ENCODE data around the gene GJC3. TPM values are rescaled to one million over a fixed set of nuclear protein-coding genes. Genes with fewer than 3 reads are reported as not detected.
"Not testable (repeated sequence)": the region's sequence is repeated elsewhere in the genome, so short reads cannot be mapped to it uniquely, and the experiment has no call there.

Gene GJC3
- total RNA-seq: not detected

- Mint-ChIP-seq H3K36me3 (ENCODE audit: low read depth) (no peaks in the 10 kb centered on the region), H3K27ac (peak within 1 kb of the TSS; percentile 88), H3K4me1 (peaks cover 13% of the 10 kb centered on the region), H3K4me3 (peak within 1 kb of the TSS; percentile 77), H3K9me3 (no peaks in the 10 kb centered on the region), H3K27me3 (peaks cover 13% of the 10 kb centered on the region)
- peak; percentile 96 for ATAC-seq (replicated peaks)
These were observed at the start of gene GJC3 for GRCh38 chr7:99928994-99929729. Gene GJC3 (minus strand): TSS chr7:99929620. CDS start chr7:99929620, 0 bp downstream.

GRCh38 chr7:99976626-99977025 lies 47.2 kb upstream of the GJC3 start:
- H3K27ac Mint-ChIP-seq: no peak overlapping the region
- no peaks in the 10 kb centered on the region for H3K36me3 Mint-ChIP-seq (ENCODE audit: low read depth)
- H3K9me3 Mint-ChIP-seq: no peaks in the 10 kb centered on the region
- no peak for ATAC-seq (replicated peaks)
- no peaks in the 10 kb centered on the region for H3K4me1 Mint-ChIP-seq
- H3K4me3 Mint-ChIP-seq: no peak overlapping the region
- H3K27me3 Mint-ChIP-seq: peaks cover 23% of the 10 kb centered on the region

GRCh38 chr7:99975782-99976521 lies 46.5 kb upstream of the GJC3 start, which contains the start of gene AZGP1:
Gene AZGP1 (minus strand): TSS chr7:99976031. CDS start chr7:99976020, 11 bp downstream.
- no peak within 1 kb of the TSS for H3K27ac Mint-ChIP-seq
- ATAC-seq (replicated peaks): peak; percentile 37

GRCh38 chr7:99974681-99975080 lies 45.3 kb upstream of the GJC3 start:
- H3K9me3 Mint-ChIP-seq: no peaks in the 10 kb centered on the region
- H3K27ac Mint-ChIP-seq: no peak overlapping the region
- peaks cover 31% of the 10 kb centered on the region for H3K27me3 Mint-ChIP-seq
- H3K4me3 Mint-ChIP-seq: no peak overlapping the region
- no peaks in the 10 kb centered on the region for H3K36me3 Mint-ChIP-seq (ENCODE audit: low read depth)
- no peaks in the 10 kb centered on the region for H3K4me1 Mint-ChIP-seq
- ATAC-seq (replicated peaks): no peak

More at GRCh38 chr7:99975782-99976521, 46.5 kb upstream of the GJC3 start, which contains the start of gene AZGP1:
- H3K36me3 Mint-ChIP-seq (ENCODE audit: low read depth): no peaks in the 10 kb centered on the region
- H3K4me3 Mint-ChIP-seq: no peak within 1 kb of the TSS
- H3K27me3 Mint-ChIP-seq: peaks cover 24% of the 10 kb centered on the region
- H3K4me1 Mint-ChIP-seq: no peaks in the 10 kb centered on the region
- H3K9me3 Mint-ChIP-seq: no peaks in the 10 kb centered on the region

- not testable (repeated sequence) for H3K27ac Mint-ChIP-seq; H3K9me3 Mint-ChIP-seq; H3K4me1 Mint-ChIP-seq; ATAC-seq (replicated peaks); H3K36me3 Mint-ChIP-seq (ENCODE audit: low read depth); H3K4me3 Mint-ChIP-seq
- H3K27me3 Mint-ChIP-seq: peaks cover 31% of the 10 kb centered on the region
These were observed 44.4 kb upstream of the GJC3 start for GRCh38 chr7:99973817-99974216.

- no peak overlapping the region for H3K27ac Mint-ChIP-seq
- ATAC-seq (replicated peaks): no peak
- no peaks in the 10 kb centered on the region for H3K4me1 Mint-ChIP-seq
- H3K9me3 Mint-ChIP-seq: no peaks in the 10 kb centered on the region
- H3K4me3 Mint-ChIP-seq: no peak overlapping the region
- H3K27me3 Mint-ChIP-seq: peaks cover 41% of the 10 kb centered on the region
- no peaks in the 10 kb centered on the region for H3K36me3 Mint-ChIP-seq (ENCODE audit: low read depth)
These were observed 41.8 kb upstream of the GJC3 start for GRCh38 chr7:99971242-99971641.

GRCh38 chr7:99969813-99970212 lies 40.4 kb upstream of the GJC3 start:
- not testable (repeated sequence) for ATAC-seq (replicated peaks)

GRCh38 chr7:99969298-99969697 lies 39.9 kb upstream of the GJC3 start:
- Mint-ChIP-seq H3K27ac (no peak overlapping the region), H3K36me3 (ENCODE audit: low read depth) (no peaks in the 10 kb centered on the region), H3K4me3 (no peak overlapping the region), H3K9me3 (no peaks in the 10 kb centered on the region), H3K4me1 (no peaks in the 10 kb centered on the region), H3K27me3 (peaks cover 41% of the 10 kb centered on the region)
- no peak for ATAC-seq (replicated peaks)

More at GRCh38 chr7:99969813-99970212, 40.4 kb upstream of the GJC3 start:
- not testable (repeated sequence) for H3K4me3 Mint-ChIP-seq; H3K9me3 Mint-ChIP-seq; H3K27ac Mint-ChIP-seq; H3K4me1 Mint-ChIP-seq; H3K36me3 Mint-ChIP-seq (ENCODE audit: low read depth)
- peaks cover 36% of the 10 kb centered on the region for H3K27me3 Mint-ChIP-seq

- no peak for ATAC-seq (replicated peaks)
- H3K27ac Mint-ChIP-seq: no peak overlapping the region
- H3K9me3 Mint-ChIP-seq: no peaks in the 10 kb centered on the region
- H3K4me1 Mint-ChIP-seq: peaks cover 3% of the 10 kb centered on the region
- H3K27me3 Mint-ChIP-seq: peaks cover 51% of the 10 kb centered on the region
- H3K4me3 Mint-ChIP-seq: no peak overlapping the region
- no peaks in the 10 kb centered on the region for H3K36me3 Mint-ChIP-seq (ENCODE audit: low read depth)
These were observed 29.3 kb upstream of the GJC3 start for GRCh38 chr7:99958564-99959227.

- peaks cover 28% of the 10 kb centered on the region for H3K27me3 Mint-ChIP-seq
- H3K27ac Mint-ChIP-seq: peak overlapping the region; percentile 23
- ATAC-seq (replicated peaks): no peak
- H3K9me3 Mint-ChIP-seq: peaks cover 3% of the 10 kb centered on the region
- peaks cover 3% of the 10 kb centered on the region for H3K4me1 Mint-ChIP-seq
- H3K36me3 Mint-ChIP-seq (ENCODE audit: low read depth): no peaks in the 10 kb centered on the region
- no peak overlapping the region for H3K4me3 Mint-ChIP-seq
These were observed 25.8 kb upstream of the GJC3 start for GRCh38 chr7:99955247-99955646.

GRCh38 chr7:99954643-99955042 lies 25.2 kb upstream of the GJC3 start:
- H3K36me3 Mint-ChIP-seq (ENCODE audit: low read depth); H3K4me1 Mint-ChIP-seq; H3K4me3 Mint-ChIP-seq; ATAC-seq (replicated peaks); H3K9me3 Mint-ChIP-seq; H3K27ac Mint-ChIP-seq: not testable (repeated sequence)
- H3K27me3 Mint-ChIP-seq: peaks cover 26% of the 10 kb centered on the region

GRCh38 chr7:99953649-99954048 lies 24.2 kb upstream of the GJC3 start:
- Mint-ChIP-seq H3K27me3 (peaks cover 19% of the 10 kb centered on the region), H3K9me3 (peaks cover 3% of the 10 kb centered on the region), H3K4me1 (peaks cover 3% of the 10 kb centered on the region), H3K4me3 (no peak overlapping the region), H3K27ac (no peak overlapping the region), H3K36me3 (ENCODE audit: low read depth) (no peaks in the 10 kb centered on the region)
- ATAC-seq (replicated peaks): no peak

- not testable (repeated sequence) for H3K4me1 Mint-ChIP-seq; H3K9me3 Mint-ChIP-seq; H3K4me3 Mint-ChIP-seq; H3K36me3 Mint-ChIP-seq (ENCODE audit: low read depth); ATAC-seq (replicated peaks); H3K27ac Mint-ChIP-seq
- H3K27me3 Mint-ChIP-seq: peaks cover 23% of the 10 kb centered on the region
These were observed 23.2 kb upstream of the GJC3 start for GRCh38 chr7:99952649-99953048.

GRCh38 chr7:99950819-99951218 lies 21.4 kb upstream of the GJC3 start:
- H3K36me3 Mint-ChIP-seq (ENCODE audit: low read depth); H3K4me1 Mint-ChIP-seq; H3K4me3 Mint-ChIP-seq; H3K9me3 Mint-ChIP-seq; ATAC-seq (replicated peaks); H3K27ac Mint-ChIP-seq: not testable (repeated sequence)
- H3K27me3 Mint-ChIP-seq: peaks cover 24% of the 10 kb centered on the region

Data from activated T-helper 17 cell treated with anti-CD3 and anti-CD28 coated beads, Interleukin-2, amount 50 U/mL, for 72 hours (primary cell).